K562 (cell line): ENCODE data around the gene SPTBN2. TPM values are rescaled to one million over a fixed set of nuclear protein-coding genes. Genes with fewer than 3 reads are reported as not detected.
A peak's percentile ranks its signal among the peaks of the same experiment; 100 is the strongest.

Source experiments
- HNRNPL ChIP-seq: fragments of 200-400 bp; formaldehyde crosslinking; IDR thresholded peaks from 2 replicates; pipeline ENCODE4 v1.6.1; 2017; ENCODE audit warnings: low read depth, mild to moderate bottlenecking, low read length
- IRF2 ChIP-seq: sonication (generic); formaldehyde crosslinking; IDR thresholded peaks from 2 replicates; pipeline ENCODE4 v1.8.1; 2022; ENCODE audit warnings: mild to moderate bottlenecking, missing genetic modification reagents
- MAFK ChIP-seq: IDR thresholded peaks from 2 replicates; pipeline ENCODE4 v1.6.1; 2011; ENCODE audit warnings: low read length, improper control_type of control experiment
- MEF2D ChIP-seq: conservative IDR thresholded peaks from 2 replicates; pipeline ENCODE4 v1.6.1; 2016; ENCODE audit warnings: low read depth, missing genetic modification characterization, missing compliant biosample characterization
- TBL1XR1 ChIP-seq, 2 experiments: IDR thresholded peaks; 2 replicates each; pipeline ENCODE4 v1.6.1; 2012; ENCODE audit warnings: improper control_type of control experiment in 2 of 2, low read length in 2 of 2, mild to moderate bottlenecking in 1 of 2
- TCF7L2 ChIP-seq: fragments of 150-350 bp; IDR thresholded peaks from 2 replicates; pipeline ENCODE4 v1.6.1; 2016; ENCODE audit warnings: low read depth, mild to moderate bottlenecking, low read length, moderate library complexity
- ZBTB17 ChIP-seq: fragments of 450-650 bp; formaldehyde crosslinking; IDR thresholded peaks from 2 replicates; pipeline ENCODE4 v1.4.0; 2020; ENCODE audit warnings: mild to moderate bottlenecking
- ZNF224 ChIP-seq: sonication (generic); formaldehyde crosslinking; IDR thresholded peaks from 2 replicates; pipeline ENCODE4 v1.8.0; 2022; ENCODE audit warnings: mild to moderate bottlenecking, missing genetic modification reagents
- polyA plus RNA-seq, 8 experiments: library from polyadenylated mRNA; depleted of rRNA in 4 of 8; stranded (reverse) in 5 of 8; unstranded in 3 of 8; fragments of >200 nt; fragmentation: Nextera tagmentation in 2 of 8; fragmentation: Illumina TruSeq in 1 of 8; extraction: Ambion mirVana in 2 of 8; extraction: Trizol in 1 of 8; gene quantifications; 2 replicates each; pipeline versions ENCODE4 v1.2.1 to v1.2.3, GENCODE V29; 2011 to 2014; ENCODE audit warnings: inconsistent platforms in 1 of 8, missing spikeins in 1 of 8
- total RNA-seq, 7 experiments: library from RNA; depleted of rRNA in 6 of 7; stranded (reverse); fragments of >200 nt in 6 of 7; fragmentation: Illumina TruSeq in 2 of 7; extraction: Trizol in 2 of 7; gene quantifications; 2 replicates each; pipeline versions ENCODE4 v1.2.1 to v1.2.3, GENCODE V29; 2011 to 2021; ENCODE audit warnings: low replicate concordance in 1 of 7
- TF ChIP-seq, protein P1 (sequence below), 2 experiments: fragments of 450-650 bp; IDR thresholded peaks; 2 replicates each; pipeline ENCODE4 v1.6.1; 2018; ENCODE audit warnings: mild to moderate bottlenecking in 2 of 2, low read depth in 1 of 2; ENCODE audit not compliant: partially characterized antibody in 2 of 2
- TF ChIP-seq, protein P2 (sequence below): sonication (generic); formaldehyde crosslinking; IDR thresholded peaks from 2 replicates; pipeline ENCODE4 v1.8.0; 2022; ENCODE audit warnings: mild to moderate bottlenecking, missing genetic modification reagents
- TF ChIP-seq, protein P3 (sequence below): fragments of 200-800 bp; sonication (Bioruptor generic); IDR thresholded peaks from 2 replicates; pipeline ENCODE4 v1.6.1; 2016; ENCODE audit warnings: missing genetic modification characterization, missing compliant biosample characterization
- TF ChIP-seq, protein P4 (sequence below): IDR thresholded peaks from 2 replicates; pipeline ENCODE4 v1.6.1; 2014; ENCODE audit warnings: antibody characterized with exemption

The SPTBN2 gene
- total and polyA plus RNA-seq, 9 of the 15 experiments (the other 6 are each of a cell fraction or from before 2014, with no cell fraction given) = 0.38 to 56.5 (median 19.7) TPM

DNA sequence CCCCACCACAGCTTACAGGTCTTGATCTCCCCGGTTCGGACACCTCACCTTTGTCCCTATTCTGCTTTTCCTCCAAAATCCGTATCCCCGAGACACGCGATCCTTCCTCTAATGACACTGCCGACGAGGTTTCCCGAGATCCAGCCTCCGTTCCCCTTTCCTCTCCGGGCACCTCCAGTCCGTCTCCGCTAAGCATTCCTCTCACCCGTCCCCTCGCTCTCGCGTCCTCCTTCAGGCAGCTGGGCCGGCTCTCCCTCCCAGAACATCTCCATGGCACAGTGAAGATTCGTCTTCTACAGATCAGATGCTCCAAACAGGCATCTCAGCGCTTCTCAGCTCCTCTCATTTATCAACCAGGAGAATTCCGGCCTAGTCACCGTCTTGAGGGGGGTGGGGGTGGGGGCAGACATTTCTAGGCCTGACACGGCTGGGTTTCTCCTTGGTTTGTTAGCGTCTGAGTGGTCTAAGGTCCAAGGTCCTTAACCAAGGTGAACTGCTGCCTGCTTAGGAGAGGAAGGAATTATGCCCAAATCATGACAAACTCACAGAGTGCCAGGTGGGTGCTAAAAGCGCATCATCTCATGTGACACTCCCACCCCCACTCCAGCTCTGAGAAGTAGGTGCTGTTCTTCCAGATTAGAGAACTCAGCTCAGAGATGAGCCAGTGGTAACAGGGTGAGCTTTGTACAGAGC lies at the start of gene SPTBN2 (continued):
- TF ChIP-seq ZBTB17 = no peak
- TF ChIP-seq, protein P1, sequence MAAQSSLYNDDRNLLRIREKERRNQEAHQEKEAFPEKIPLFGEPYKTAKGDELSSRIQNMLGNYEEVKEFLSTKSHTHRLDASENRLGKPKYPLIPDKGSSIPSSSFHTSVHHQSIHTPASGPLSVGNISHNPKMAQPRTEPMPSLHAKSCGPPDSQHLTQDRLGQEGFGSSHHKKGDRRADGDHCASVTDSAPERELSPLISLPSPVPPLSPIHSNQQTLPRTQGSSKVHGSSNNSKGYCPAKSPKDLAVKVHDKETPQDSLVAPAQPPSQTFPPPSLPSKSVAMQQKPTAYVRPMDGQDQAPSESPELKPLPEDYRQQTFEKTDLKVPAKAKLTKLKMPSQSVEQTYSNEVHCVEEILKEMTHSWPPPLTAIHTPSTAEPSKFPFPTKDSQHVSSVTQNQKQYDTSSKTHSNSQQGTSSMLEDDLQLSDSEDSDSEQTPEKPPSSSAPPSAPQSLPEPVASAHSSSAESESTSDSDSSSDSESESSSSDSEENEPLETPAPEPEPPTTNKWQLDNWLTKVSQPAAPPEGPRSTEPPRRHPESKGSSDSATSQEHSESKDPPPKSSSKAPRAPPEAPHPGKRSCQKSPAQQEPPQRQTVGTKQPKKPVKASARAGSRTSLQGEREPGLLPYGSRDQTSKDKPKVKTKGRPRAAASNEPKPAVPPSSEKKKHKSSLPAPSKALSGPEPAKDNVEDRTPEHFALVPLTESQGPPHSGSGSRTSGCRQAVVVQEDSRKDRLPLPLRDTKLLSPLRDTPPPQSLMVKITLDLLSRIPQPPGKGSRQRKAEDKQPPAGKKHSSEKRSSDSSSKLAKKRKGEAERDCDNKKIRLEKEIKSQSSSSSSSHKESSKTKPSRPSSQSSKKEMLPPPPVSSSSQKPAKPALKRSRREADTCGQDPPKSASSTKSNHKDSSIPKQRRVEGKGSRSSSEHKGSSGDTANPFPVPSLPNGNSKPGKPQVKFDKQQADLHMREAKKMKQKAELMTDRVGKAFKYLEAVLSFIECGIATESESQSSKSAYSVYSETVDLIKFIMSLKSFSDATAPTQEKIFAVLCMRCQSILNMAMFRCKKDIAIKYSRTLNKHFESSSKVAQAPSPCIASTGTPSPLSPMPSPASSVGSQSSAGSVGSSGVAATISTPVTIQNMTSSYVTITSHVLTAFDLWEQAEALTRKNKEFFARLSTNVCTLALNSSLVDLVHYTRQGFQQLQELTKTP (IDR thresholded peaks at IDR 0.05; ENCODE audit: low read depth in 1 of 2, partially characterized antibody in 2 of 2) = no peak
- TF ChIP-seq MEF2D (tag) = no peak
- no peak for TF ChIP-seq MAFK
- TF ChIP-seq HNRNPL = no peak
- TF ChIP-seq TBL1XR1 (IDR thresholded peaks at IDR 0.05; ENCODE audit: low read length in 2 of 2) = no peak
- TF ChIP-seq, protein P2, sequence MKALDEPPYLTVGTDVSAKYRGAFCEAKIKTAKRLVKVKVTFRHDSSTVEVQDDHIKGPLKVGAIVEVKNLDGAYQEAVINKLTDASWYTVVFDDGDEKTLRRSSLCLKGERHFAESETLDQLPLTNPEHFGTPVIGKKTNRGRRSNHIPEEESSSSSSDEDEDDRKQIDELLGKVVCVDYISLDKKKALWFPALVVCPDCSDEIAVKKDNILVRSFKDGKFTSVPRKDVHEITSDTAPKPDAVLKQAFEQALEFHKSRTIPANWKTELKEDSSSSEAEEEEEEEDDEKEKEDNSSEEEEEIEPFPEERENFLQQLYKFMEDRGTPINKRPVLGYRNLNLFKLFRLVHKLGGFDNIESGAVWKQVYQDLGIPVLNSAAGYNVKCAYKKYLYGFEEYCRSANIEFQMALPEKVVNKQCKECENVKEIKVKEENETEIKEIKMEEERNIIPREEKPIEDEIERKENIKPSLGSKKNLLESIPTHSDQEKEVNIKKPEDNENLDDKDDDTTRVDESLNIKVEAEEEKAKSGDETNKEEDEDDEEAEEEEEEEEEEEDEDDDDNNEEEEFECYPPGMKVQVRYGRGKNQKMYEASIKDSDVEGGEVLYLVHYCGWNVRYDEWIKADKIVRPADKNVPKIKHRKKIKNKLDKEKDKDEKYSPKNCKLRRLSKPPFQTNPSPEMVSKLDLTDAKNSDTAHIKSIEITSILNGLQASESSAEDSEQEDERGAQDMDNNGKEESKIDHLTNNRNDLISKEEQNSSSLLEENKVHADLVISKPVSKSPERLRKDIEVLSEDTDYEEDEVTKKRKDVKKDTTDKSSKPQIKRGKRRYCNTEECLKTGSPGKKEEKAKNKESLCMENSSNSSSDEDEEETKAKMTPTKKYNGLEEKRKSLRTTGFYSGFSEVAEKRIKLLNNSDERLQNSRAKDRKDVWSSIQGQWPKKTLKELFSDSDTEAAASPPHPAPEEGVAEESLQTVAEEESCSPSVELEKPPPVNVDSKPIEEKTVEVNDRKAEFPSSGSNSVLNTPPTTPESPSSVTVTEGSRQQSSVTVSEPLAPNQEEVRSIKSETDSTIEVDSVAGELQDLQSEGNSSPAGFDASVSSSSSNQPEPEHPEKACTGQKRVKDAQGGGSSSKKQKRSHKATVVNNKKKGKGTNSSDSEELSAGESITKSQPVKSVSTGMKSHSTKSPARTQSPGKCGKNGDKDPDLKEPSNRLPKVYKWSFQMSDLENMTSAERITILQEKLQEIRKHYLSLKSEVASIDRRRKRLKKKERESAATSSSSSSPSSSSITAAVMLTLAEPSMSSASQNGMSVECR (CRISPR knock-in tag) = no peak
- no peak for TF ChIP-seq IRF2
- TF ChIP-seq ZNF224 (CRISPR knock-in tag) = no peak
- TF ChIP-seq, protein P3, sequence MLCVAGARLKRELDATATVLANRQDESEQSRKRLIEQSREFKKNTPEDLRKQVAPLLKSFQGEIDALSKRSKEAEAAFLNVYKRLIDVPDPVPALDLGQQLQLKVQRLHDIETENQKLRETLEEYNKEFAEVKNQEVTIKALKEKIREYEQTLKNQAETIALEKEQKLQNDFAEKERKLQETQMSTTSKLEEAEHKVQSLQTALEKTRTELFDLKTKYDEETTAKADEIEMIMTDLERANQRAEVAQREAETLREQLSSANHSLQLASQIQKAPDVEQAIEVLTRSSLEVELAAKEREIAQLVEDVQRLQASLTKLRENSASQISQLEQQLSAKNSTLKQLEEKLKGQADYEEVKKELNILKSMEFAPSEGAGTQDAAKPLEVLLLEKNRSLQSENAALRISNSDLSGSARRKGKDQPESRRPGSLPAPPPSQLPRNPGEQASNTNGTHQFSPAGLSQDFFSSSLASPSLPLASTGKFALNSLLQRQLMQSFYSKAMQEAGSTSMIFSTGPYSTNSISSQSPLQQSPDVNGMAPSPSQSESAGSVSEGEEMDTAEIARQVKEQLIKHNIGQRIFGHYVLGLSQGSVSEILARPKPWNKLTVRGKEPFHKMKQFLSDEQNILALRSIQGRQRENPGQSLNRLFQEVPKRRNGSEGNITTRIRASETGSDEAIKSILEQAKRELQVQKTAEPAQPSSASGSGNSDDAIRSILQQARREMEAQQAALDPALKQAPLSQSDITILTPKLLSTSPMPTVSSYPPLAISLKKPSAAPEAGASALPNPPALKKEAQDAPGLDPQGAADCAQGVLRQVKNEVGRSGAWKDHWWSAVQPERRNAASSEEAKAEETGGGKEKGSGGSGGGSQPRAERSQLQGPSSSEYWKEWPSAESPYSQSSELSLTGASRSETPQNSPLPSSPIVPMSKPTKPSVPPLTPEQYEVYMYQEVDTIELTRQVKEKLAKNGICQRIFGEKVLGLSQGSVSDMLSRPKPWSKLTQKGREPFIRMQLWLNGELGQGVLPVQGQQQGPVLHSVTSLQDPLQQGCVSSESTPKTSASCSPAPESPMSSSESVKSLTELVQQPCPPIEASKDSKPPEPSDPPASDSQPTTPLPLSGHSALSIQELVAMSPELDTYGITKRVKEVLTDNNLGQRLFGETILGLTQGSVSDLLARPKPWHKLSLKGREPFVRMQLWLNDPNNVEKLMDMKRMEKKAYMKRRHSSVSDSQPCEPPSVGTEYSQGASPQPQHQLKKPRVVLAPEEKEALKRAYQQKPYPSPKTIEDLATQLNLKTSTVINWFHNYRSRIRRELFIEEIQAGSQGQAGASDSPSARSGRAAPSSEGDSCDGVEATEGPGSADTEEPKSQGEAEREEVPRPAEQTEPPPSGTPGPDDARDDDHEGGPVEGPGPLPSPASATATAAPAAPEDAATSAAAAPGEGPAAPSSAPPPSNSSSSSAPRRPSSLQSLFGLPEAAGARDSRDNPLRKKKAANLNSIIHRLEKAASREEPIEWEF = no peak
- TF ChIP-seq, protein P4, sequence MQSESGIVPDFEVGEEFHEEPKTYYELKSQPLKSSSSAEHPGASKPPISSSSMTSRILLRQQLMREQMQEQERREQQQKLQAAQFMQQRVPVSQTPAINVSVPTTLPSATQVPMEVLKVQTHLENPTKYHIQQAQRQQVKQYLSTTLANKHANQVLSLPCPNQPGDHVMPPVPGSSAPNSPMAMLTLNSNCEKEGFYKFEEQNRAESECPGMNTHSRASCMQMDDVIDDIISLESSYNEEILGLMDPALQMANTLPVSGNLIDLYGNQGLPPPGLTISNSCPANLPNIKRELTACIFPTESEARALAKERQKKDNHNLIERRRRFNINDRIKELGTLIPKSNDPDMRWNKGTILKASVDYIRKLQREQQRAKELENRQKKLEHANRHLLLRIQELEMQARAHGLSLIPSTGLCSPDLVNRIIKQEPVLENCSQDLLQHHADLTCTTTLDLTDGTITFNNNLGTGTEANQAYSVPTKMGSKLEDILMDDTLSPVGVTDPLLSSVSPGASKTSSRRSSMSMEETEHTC = peak; percentile 59; the same call in 1 of the 2 replicates
- no peak for TF ChIP-seq TCF7L2
